NB4 (cell line): ENCODE results near the gene ICE1.

ENCODE experiments used
- TF ChIP-seq, protein P1 (sequence below): IDR thresholded peaks from one replicate; pipeline ENCODE4 v1.5.1; 2012; ENCODE audit warnings: low read depth, low read length
- TF ChIP-seq, protein P2 (sequence below): IDR thresholded peaks from 2 replicates; pipeline ENCODE4 v1.6.1; 2011; ENCODE audit warnings: low read depth, low read length

DNA sequence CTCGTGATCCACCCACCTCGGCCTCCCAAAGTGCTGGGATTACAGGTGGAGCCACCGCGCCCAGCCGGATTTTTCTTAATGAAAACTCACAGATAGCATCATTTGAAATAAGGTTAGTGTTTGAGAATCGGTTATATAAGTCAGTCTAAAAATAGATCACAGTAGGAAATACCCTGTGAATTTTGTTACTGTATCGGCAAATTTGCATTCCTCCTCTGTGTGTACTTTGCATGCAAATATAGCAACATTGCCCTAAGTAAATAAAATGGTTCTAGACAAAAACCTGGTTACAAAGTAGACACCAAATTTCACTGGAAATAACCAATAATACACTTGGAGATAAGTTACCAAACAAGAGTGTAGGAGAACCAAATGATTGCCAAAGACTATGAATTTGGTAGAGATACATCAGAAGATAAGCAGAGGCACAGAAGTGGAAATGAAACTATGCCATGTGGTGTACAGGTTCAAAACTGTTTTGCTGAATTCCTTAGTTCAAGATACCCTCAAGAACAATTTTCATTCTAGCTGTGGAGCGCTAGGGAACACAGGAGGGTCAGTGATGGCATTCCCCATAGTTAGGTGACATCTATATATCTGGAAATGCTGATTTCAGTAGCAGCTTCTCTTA is 58.1 kb downstream of the ICE1 start:
- TF ChIP-seq, protein P1, sequence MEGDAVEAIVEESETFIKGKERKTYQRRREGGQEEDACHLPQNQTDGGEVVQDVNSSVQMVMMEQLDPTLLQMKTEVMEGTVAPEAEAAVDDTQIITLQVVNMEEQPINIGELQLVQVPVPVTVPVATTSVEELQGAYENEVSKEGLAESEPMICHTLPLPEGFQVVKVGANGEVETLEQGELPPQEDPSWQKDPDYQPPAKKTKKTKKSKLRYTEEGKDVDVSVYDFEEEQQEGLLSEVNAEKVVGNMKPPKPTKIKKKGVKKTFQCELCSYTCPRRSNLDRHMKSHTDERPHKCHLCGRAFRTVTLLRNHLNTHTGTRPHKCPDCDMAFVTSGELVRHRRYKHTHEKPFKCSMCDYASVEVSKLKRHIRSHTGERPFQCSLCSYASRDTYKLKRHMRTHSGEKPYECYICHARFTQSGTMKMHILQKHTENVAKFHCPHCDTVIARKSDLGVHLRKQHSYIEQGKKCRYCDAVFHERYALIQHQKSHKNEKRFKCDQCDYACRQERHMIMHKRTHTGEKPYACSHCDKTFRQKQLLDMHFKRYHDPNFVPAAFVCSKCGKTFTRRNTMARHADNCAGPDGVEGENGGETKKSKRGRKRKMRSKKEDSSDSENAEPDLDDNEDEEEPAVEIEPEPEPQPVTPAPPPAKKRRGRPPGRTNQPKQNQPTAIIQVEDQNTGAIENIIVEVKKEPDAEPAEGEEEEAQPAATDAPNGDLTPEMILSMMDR = no peak
- TF ChIP-seq, protein P2, sequence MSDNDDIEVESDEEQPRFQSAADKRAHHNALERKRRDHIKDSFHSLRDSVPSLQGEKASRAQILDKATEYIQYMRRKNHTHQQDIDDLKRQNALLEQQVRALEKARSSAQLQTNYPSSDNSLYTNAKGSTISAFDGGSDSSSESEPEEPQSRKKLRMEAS = no peak
